Activated B cell treated with CpG ODN at 0.5 μM for 24 hours (primary cell): ENCODE results near the gene TMEM196. TPM values are rescaled to one million over a fixed set of nuclear protein-coding genes. Genes with fewer than 3 reads are reported as not detected.
A peak's percentile ranks its signal among the peaks of the same experiment; 100 is the strongest.

Experiments used
- ATAC-seq: fragments of 200-7000 bp; cut with Tn5 transposase; one replicate; pipeline ENCODE4 v1.10.0; 2021; ENCODE audit warnings: low read depth, mild to moderate bottlenecking, moderate library complexity
- CTCF ChIA-PET: fragments of 350-600 bp; sonication (Branson Sonifier 250); formaldehyde crosslinking; loops from one replicate; lab custom pipeline; 2021; ENCODE audit warnings: antibody characterized with exemption; lab: Charles Lee
- POLR2A ChIA-PET: fragments of 350-600 bp; sonication (Branson Sonifier 250); formaldehyde crosslinking; loops from one replicate; lab custom pipeline; 2021; ENCODE audit warnings: antibody characterized with exemption; lab: Charles Lee
- DNase-seq: peaks from one replicate; pipeline ENCODE4 v3.0.0; 2022
- H3K27ac Mint-ChIP-seq: one replicate; pipeline ENCODE4 v1.8.0; 2020; ENCODE audit warnings: mixed read lengths
- H3K27me3 Mint-ChIP-seq: one replicate; pipeline ENCODE4 v1.8.0; 2021; ENCODE audit warnings: mixed read lengths
- H3K36me3 Mint-ChIP-seq: one replicate; pipeline ENCODE4 v1.8.0; 2021; ENCODE audit warnings: low read depth, mixed read lengths
- H3K4me1 Mint-ChIP-seq: one replicate; pipeline ENCODE4 v1.8.0; 2021; ENCODE audit warnings: mixed read lengths
- H3K4me3 Mint-ChIP-seq: one replicate; pipeline ENCODE4 v1.8.0; 2020; ENCODE audit warnings: mild to moderate bottlenecking, mixed read lengths
- H3K9me3 Mint-ChIP-seq: one replicate; pipeline ENCODE4 v1.8.0; 2020; ENCODE audit warnings: mixed read lengths
- CTCF ChIP-seq: fragments of 200-600 bp; IDR thresholded peaks from one replicate; pipeline ENCODE4 v1.8.0; 2022; ENCODE audit warnings: antibody characterized with exemption, mild to moderate bottlenecking
- intact Hi-C: fragments of 100-400 bp; cut with micrococcal nuclease; formaldehyde crosslinking; loops from one replicate; pipeline ENCODE4 v1.15.1; 2024
- total RNA-seq: library from RNA; stranded (reverse); gene quantifications from 2 replicates; pipeline ENCODE4 v1.2.3, GENCODE V29; 2022

Gene TMEM196
- total RNA-seq, 1 donor from 2014 or later, result not detected

GRCh38 chr7:19713676-19714075 is 59.7 kb downstream of the TMEM196 start:
- peaks cover 9% of the 10 kb centered on the region for H3K27me3 Mint-ChIP-seq
- H3K9me3 Mint-ChIP-seq, result no peaks in the 10 kb centered on the region
- intact Hi-C loops, result loop anchor here (1.0 to 10.0 kb wide), 5 partner anchors 34 to 1541 kb away; no protein-coding TSS in a partner anchor
- ChIA-PET POLR2A (interaction anchor here (1.4 kb wide), 1 partner anchor 885 kb away, joined by 6 read pairs; no protein-coding TSS in a partner anchor), CTCF (interaction anchor here (0.6 to 10.7 kb wide), 24 partner anchors 9 to 1361 kb away, joined by 3 to 223 read pairs (median 4); no protein-coding TSS in a partner anchor)
- no peak overlapping the region for H3K4me3 Mint-ChIP-seq
- ATAC-seq (no peak), DNase-seq (no peak)
- no peak for TF ChIP-seq CTCF
- H3K27ac Mint-ChIP-seq, result no peak overlapping the region
- H3K4me1 Mint-ChIP-seq, result peaks cover 14% of the 10 kb centered on the region
- peaks cover 1% of the 10 kb centered on the region for H3K36me3 Mint-ChIP-seq

- ChIA-PET CTCF (interaction anchor here (0.6 to 10.7 kb wide), 14 partner anchors 10 to 940 kb away, joined by 3 to 223 read pairs (median 4); partner anchors contain the start of gene ITGB8), POLR2A (interaction anchor here (0.6 to 1.2 kb wide), 8 partner anchors 9 to 889 kb away, joined by 3 to 4 read pairs (median 3); no protein-coding TSS in a partner anchor)
- DNase-seq, result no peak
- no peak for ATAC-seq
- peak overlapping the region; percentile 97 for H3K4me3 Mint-ChIP-seq
- no peaks in the 10 kb centered on the region for H3K9me3 Mint-ChIP-seq
- intact Hi-C loops, result loop anchor here (1.0 to 5.0 kb wide), 13 partner anchors 44 to 1772 kb away; partner anchors contain the start of genes ITGB8 and MACC1
- peak overlapping the region; percentile 88 for H3K27ac Mint-ChIP-seq
- TF ChIP-seq CTCF, result peak; percentile 61
- peaks cover 43% of the 10 kb centered on the region for H3K4me1 Mint-ChIP-seq
- H3K27me3 Mint-ChIP-seq, result peaks cover 4% of the 10 kb centered on the region
- H3K36me3 Mint-ChIP-seq, result peaks cover 11% of the 10 kb centered on the region
These were observed 64.2 kb downstream of the TMEM196 start for GRCh38 chr7:19709249-19709578.

- intact Hi-C loops, result loop anchor here (1.0 to 5.0 kb wide), 13 partner anchors 43 to 1771 kb away; partner anchors contain the start of genes ITGB8 and MACC1
- peaks cover 4% of the 10 kb centered on the region for H3K27me3 Mint-ChIP-seq
- H3K9me3 Mint-ChIP-seq, result no peaks in the 10 kb centered on the region
- ATAC-seq (peak; percentile 98), DNase-seq (peak; percentile 83)
- H3K36me3 Mint-ChIP-seq, result peaks cover 17% of the 10 kb centered on the region
- H3K27ac Mint-ChIP-seq, result peak within 1 kb of the TSS; percentile 88
- H3K4me1 Mint-ChIP-seq, result peaks cover 43% of the 10 kb centered on the region
- POLR2A ChIA-PET, result interaction anchor here (0.6 to 1.2 kb wide), 9 partner anchors 8 to 1501 kb away, joined by 3 to 8 read pairs (median 3); no protein-coding TSS in a partner anchor
- no peak for TF ChIP-seq CTCF
- H3K4me3 Mint-ChIP-seq, result peak within 1 kb of the TSS; percentile 97
- CTCF ChIA-PET, result interaction anchor here (0.6 to 10.7 kb wide), 14 partner anchors 10 to 1938 kb away, joined by 3 to 223 read pairs (median 3); partner anchors contain the start of gene ITGB8
These were observed 64.8 kb downstream of the TMEM196 start, which contains the start of gene POLR1F for GRCh38 chr7:19708397-19709248. Gene POLR1F, minus strand, starts transcription at chr7:19709037. Its CDS starts 21 bp downstream, at chr7:19709016.

GRCh38 chr7:19707240-19707639 is 66.2 kb downstream of the TMEM196 start:
- H3K4me3 Mint-ChIP-seq, result peak overlapping the region; percentile 97
- intact Hi-C loops, result loop anchor here (5.0 kb wide), 3 partner anchors 510 to 1770 kb away; partner anchors contain the start of gene MACC1
- no peaks in the 10 kb centered on the region for H3K9me3 Mint-ChIP-seq
- peaks cover 29% of the 10 kb centered on the region for H3K36me3 Mint-ChIP-seq
- DNase-seq (no peak), ATAC-seq (no peak)
- H3K27ac Mint-ChIP-seq, result no peak overlapping the region
- POLR2A ChIA-PET, result no interaction called here
- no peak for TF ChIP-seq CTCF
- CTCF ChIA-PET, result interaction anchor here (10.7 kb wide), 1 partner anchor 891 kb away, joined by 223 read pairs; no protein-coding TSS in a partner anchor
- H3K4me1 Mint-ChIP-seq, result peaks cover 43% of the 10 kb centered on the region
- H3K27me3 Mint-ChIP-seq, result peaks cover 4% of the 10 kb centered on the region
